Mesenchymal stem cell (in vitro differentiated cells and primary cell): ENCODE measurements around the gene RPS6KA5.

Experiments used
- DNase-seq: peaks from one replicate; pipeline ENCODE4 v3.0.0-alpha.2; 2013
- H2AFZ ChIP-seq: one replicate; pipeline ENCODE4 v1.6.1; 2013; ENCODE audit warnings: low read depth, mild to moderate bottlenecking, control low read depth, inconsistent platforms, low read length, moderate library complexity
- H2AK5ac ChIP-seq: 2 replicates; pipeline ENCODE4 v1.6.1; 2013; ENCODE audit warnings: low read length, moderate library complexity, mild to moderate bottlenecking, inconsistent platforms; ENCODE audit not compliant: severe bottlenecking
- H2BK120ac ChIP-seq: one replicate; pipeline ENCODE4 v1.6.1; 2013; ENCODE audit warnings: low read depth, mild to moderate bottlenecking, inconsistent platforms, low read length, moderate library complexity
- H2BK12ac ChIP-seq, 2 experiments: one replicate each; pipeline ENCODE4 v1.6.1; 2013; ENCODE audit warnings: inconsistent platforms in 2 of 2, low read length in 2 of 2, mild to moderate bottlenecking in 2 of 2, moderate library complexity in 2 of 2, control low read depth in 1 of 2
- H2BK15ac ChIP-seq: one replicate; pipeline ENCODE4 v1.6.1; 2013; ENCODE audit warnings: mild to moderate bottlenecking, low read depth, inconsistent platforms; ENCODE audit not compliant: poor library complexity, severe bottlenecking
- H2BK5ac ChIP-seq: 2 replicates; pipeline ENCODE4 v1.6.1; 2013; ENCODE audit warnings: low read depth, mild to moderate bottlenecking, low read length, control low read depth, inconsistent platforms; ENCODE audit not compliant: poor library complexity, severe bottlenecking
- H3K14ac ChIP-seq, 2 experiments: one replicate each; pipeline ENCODE4 v1.6.1; 2013; ENCODE audit warnings: inconsistent platforms in 2 of 2, low read length in 2 of 2, control low read depth in 1 of 2, mild to moderate bottlenecking in 1 of 2, moderate library complexity in 1 of 2
- H3K18ac ChIP-seq, 2 experiments: one replicate each; pipeline ENCODE4 v1.6.1; 2013; ENCODE audit warnings: inconsistent platforms in 2 of 2, low read length in 2 of 2, control low read depth in 1 of 2, low read depth in 1 of 2, mild to moderate bottlenecking in 1 of 2
- H3K23ac ChIP-seq, 2 experiments: one replicate each; pipeline ENCODE4 v1.6.1; 2013; ENCODE audit warnings: inconsistent platforms in 2 of 2, low read length in 2 of 2, mild to moderate bottlenecking in 2 of 2, moderate library complexity in 2 of 2, control low read depth in 1 of 2
- H3K27ac ChIP-seq: 2 replicates; pipeline ENCODE4 v1.5.1; 2013; ENCODE audit warnings: mild to moderate bottlenecking, moderate library complexity, low read length, control low read depth, inconsistent platforms; ENCODE audit not compliant: poor library complexity, severe bottlenecking
- H3K27me3 ChIP-seq, 2 experiments: 2 replicates each; pipeline versions ENCODE4 v1.6.1 to v1.7.0; 2013; ENCODE audit warnings: low read length in 2 of 2, mild to moderate bottlenecking in 2 of 2, moderate library complexity in 2 of 2, control low read depth in 1 of 2, inconsistent platforms in 1 of 2; ENCODE audit not compliant: control insufficient read depth in 1 of 2, insufficient read depth in 1 of 2
- H3K36me3 ChIP-seq, 2 experiments: 2 replicates each; pipeline versions ENCODE4 v1.6.1 to v1.7.0; 2013; ENCODE audit warnings: low read length in 2 of 2, control low read depth in 1 of 2, inconsistent platforms in 1 of 2, low read depth in 1 of 2, mild to moderate bottlenecking in 1 of 2; ENCODE audit not compliant: insufficient read depth in 2 of 2, control insufficient read depth in 1 of 2
- H3K4ac ChIP-seq, 2 experiments: one replicate each; pipeline ENCODE4 v1.6.1; 2013; ENCODE audit warnings: inconsistent platforms in 2 of 2, low read length in 2 of 2, mild to moderate bottlenecking in 2 of 2, moderate library complexity in 2 of 2, control low read depth in 1 of 2, low read depth in 1 of 2
- H3K4me1 ChIP-seq: 2 replicates; pipeline ENCODE4 v1.6.1; 2013; ENCODE audit warnings: low read depth, low read length, control low read depth; ENCODE audit not compliant: control insufficient read depth, insufficient read depth
- H3K4me2 ChIP-seq: 2 replicates; pipeline ENCODE4 v1.6.1; 2013; ENCODE audit warnings: low read length, mild to moderate bottlenecking, inconsistent platforms; ENCODE audit not compliant: poor library complexity, severe bottlenecking
- H3K4me3 ChIP-seq, 2 experiments: 2 replicates each; pipeline versions ENCODE4 v1.5.1 to v1.7.0; 2013; ENCODE audit warnings: low read length in 2 of 2, mild to moderate bottlenecking in 2 of 2, control low read depth in 1 of 2, low read depth in 1 of 2; ENCODE audit not compliant: insufficient read depth in 1 of 2
- H3K79me1 ChIP-seq: replicated peaks from 2 replicates; pipeline ENCODE4 v1.6.1; 2013; ENCODE audit warnings: mild to moderate bottlenecking, control low read depth, low read length, inconsistent platforms; ENCODE audit not compliant: poor library complexity, severe bottlenecking
- H3K9ac ChIP-seq: 2 replicates; pipeline ENCODE4 v1.7.0; 2013; ENCODE audit warnings: mild to moderate bottlenecking, low read length, moderate library complexity
- H3K9me3 ChIP-seq: 2 replicates; pipeline ENCODE4 v1.7.0; 2013; ENCODE audit warnings: mild to moderate bottlenecking, low read length; ENCODE audit not compliant: control insufficient read depth
- H4K8ac ChIP-seq: one replicate; pipeline ENCODE4 v1.6.1; 2013; ENCODE audit warnings: inconsistent platforms, mild to moderate bottlenecking, low read length, moderate library complexity
- H4K91ac ChIP-seq: one replicate; pipeline ENCODE4 v1.6.1; 2013; ENCODE audit warnings: mild to moderate bottlenecking, low read length, inconsistent platforms
- WGBS: methylation state at CpG from one replicate; pipeline ENCODE4 v1.1.7; 2013; ENCODE audit warnings: mixed read lengths; 5-methylcytosine and 5-hydroxymethylcytosine counted together

The RPS6KA5 gene

GRCh38 chr14:90911121-90911520 lies 149.3 kb downstream of the RPS6KA5 start:
- no peak overlapping the region for H4K91ac ChIP-seq
- H3K4me2 ChIP-seq, result no peak overlapping the region
- H3K4ac ChIP-seq, result no peak overlapping the region
- no peak overlapping the region for H3K9ac ChIP-seq
- no peak overlapping the region for H2BK12ac ChIP-seq
- no peak overlapping the region for H3K18ac ChIP-seq
- no peak overlapping the region for H3K23ac ChIP-seq
- H3K36me3 ChIP-seq, result no peaks in the 10 kb centered on the region
- H3K27ac ChIP-seq, result no peak overlapping the region
- no peak overlapping the region for H2BK5ac ChIP-seq
- 64% methylated on average over 1 of the region's 1 CpG for WGBS
- no peak overlapping the region for H3K14ac ChIP-seq
- H3K9me3 ChIP-seq, result no peaks in the 10 kb centered on the region
- no peak overlapping the region for H3K4me3 ChIP-seq
- no peaks in the 10 kb centered on the region for H3K4me1 ChIP-seq
- H2AK5ac ChIP-seq, result no peak overlapping the region
- no peak overlapping the region for H4K8ac ChIP-seq
- H2AFZ ChIP-seq, result no peak overlapping the region
- DNase-seq, result peak; percentile 44
- H3K27me3 ChIP-seq, result no peaks in the 10 kb centered on the region
- no peaks in the 10 kb centered on the region for H3K79me1 ChIP-seq
- no peak overlapping the region for H2BK15ac ChIP-seq
- H2BK120ac ChIP-seq, result no peak overlapping the region

DNA sequence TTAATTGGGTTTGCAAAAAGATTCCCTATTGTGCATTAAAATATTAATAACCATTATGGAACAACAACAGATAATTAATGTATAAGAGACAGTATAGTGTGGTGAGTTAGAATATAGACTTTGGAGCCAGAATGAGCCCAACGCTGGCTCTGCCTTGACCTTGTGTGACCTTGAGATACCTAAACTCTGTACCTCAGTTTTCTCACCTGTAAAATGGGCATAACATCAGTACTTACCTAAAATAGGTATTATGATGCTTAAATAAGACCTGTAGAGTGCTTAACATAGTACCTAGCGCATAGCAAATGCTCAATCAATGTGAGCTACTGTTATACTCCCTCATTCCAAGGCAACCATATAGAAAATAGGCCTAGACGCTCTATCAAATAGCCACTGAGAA lies 153.3 kb downstream of the RPS6KA5 start:
- no peak overlapping the region for H3K4ac ChIP-seq
- H3K4me3 ChIP-seq, result no peak overlapping the region
- no peak overlapping the region for H4K8ac ChIP-seq
- no peaks in the 10 kb centered on the region for H3K36me3 ChIP-seq
- H3K9me3 ChIP-seq, result no peaks in the 10 kb centered on the region
- H2BK5ac ChIP-seq, result no peak overlapping the region
- H2AK5ac ChIP-seq, result no peak overlapping the region
- H2BK12ac ChIP-seq, result no peak overlapping the region
- no peak overlapping the region for H2BK15ac ChIP-seq
- H3K79me1 ChIP-seq, result no peaks in the 10 kb centered on the region
- H2AFZ ChIP-seq, result no peak overlapping the region
- H3K23ac ChIP-seq, result no peak overlapping the region
- 71% methylated on average over 1 of the region's 3 CpGs for WGBS
- no peak for DNase-seq
- H3K4me1 ChIP-seq, result no peaks in the 10 kb centered on the region
- H3K18ac ChIP-seq, result no peak overlapping the region
- no peaks in the 10 kb centered on the region for H3K27me3 ChIP-seq
- H3K14ac ChIP-seq, result no peak overlapping the region
- no peak overlapping the region for H2BK120ac ChIP-seq
- H3K4me2 ChIP-seq, result no peak overlapping the region
- no peak overlapping the region for H4K91ac ChIP-seq
- H3K27ac ChIP-seq, result no peak overlapping the region
- H3K9ac ChIP-seq, result no peak overlapping the region

- Histone ChIP-seq H3K18ac (no peak overlapping the region), H3K27me3 (no peaks in the 10 kb centered on the region), H3K9me3 (no peaks in the 10 kb centered on the region), H3K79me1 (no peaks in the 10 kb centered on the region), H3K4me2 (no peak overlapping the region), H2AK5ac (no peak overlapping the region), H3K14ac (no peak overlapping the region), H2BK12ac (no peak overlapping the region), H3K36me3 (no peaks in the 10 kb centered on the region), H2BK120ac (no peak overlapping the region), H3K4ac (no peak overlapping the region), H4K8ac (no peak overlapping the region), H2BK15ac (no peak overlapping the region), H3K4me3 (no peak overlapping the region), H2AFZ (no peak overlapping the region), H2BK5ac (no peak overlapping the region), H3K27ac (no peak overlapping the region), H3K23ac (no peak overlapping the region), H3K9ac (peak overlapping the region; percentile 16), H4K91ac (no peak overlapping the region), H3K4me1 (no peaks in the 10 kb centered on the region)
- DNase-seq, result no peak
Observed at GRCh38 chr14:90905531-90905930, 154.9 kb downstream of the RPS6KA5 start.

- Histone ChIP-seq H3K4me2 (no peak overlapping the region), H2BK15ac (no peak overlapping the region), H3K36me3 (no peaks in the 10 kb centered on the region), H3K14ac (no peak overlapping the region), H3K27ac (no peak overlapping the region), H3K9me3 (no peaks in the 10 kb centered on the region), H3K9ac (no peak overlapping the region), H3K27me3 (no peaks in the 10 kb centered on the region), H3K18ac (no peak overlapping the region), H2BK12ac (no peak overlapping the region), H3K79me1 (no peaks in the 10 kb centered on the region), H3K23ac (no peak overlapping the region), H2AFZ (no peak overlapping the region), H2BK5ac (no peak overlapping the region), H4K91ac (no peak overlapping the region), H3K4ac (no peak overlapping the region), H2BK120ac (no peak overlapping the region), H4K8ac (no peak overlapping the region), H2AK5ac (no peak overlapping the region), H3K4me1 (no peaks in the 10 kb centered on the region), H3K4me3 (no peak overlapping the region)
- DNase-seq, result peak; percentile 65
- 0% methylated on average over 1 of the region's 1 CpG for WGBS
Observed at GRCh38 chr14:90903101-90903500, 157.3 kb downstream of the RPS6KA5 start.
